HG03521 (cell line): ENCODE results near the gene RAB29.
"Not testable (repeated sequence)": the region's sequence is repeated elsewhere in the genome, so short reads cannot be mapped to it uniquely, and the experiment has no call there.

Experiments
- ATAC-seq: cut with Tn5 transposase; IDR thresholded peaks from one replicate; pipeline ENCODE4 v1.9.1; 2021; ENCODE audit warnings: mild to moderate bottlenecking, moderate library complexity; ENCODE audit not compliant: unreplicated experiment

RAB29 gene

DNA sequence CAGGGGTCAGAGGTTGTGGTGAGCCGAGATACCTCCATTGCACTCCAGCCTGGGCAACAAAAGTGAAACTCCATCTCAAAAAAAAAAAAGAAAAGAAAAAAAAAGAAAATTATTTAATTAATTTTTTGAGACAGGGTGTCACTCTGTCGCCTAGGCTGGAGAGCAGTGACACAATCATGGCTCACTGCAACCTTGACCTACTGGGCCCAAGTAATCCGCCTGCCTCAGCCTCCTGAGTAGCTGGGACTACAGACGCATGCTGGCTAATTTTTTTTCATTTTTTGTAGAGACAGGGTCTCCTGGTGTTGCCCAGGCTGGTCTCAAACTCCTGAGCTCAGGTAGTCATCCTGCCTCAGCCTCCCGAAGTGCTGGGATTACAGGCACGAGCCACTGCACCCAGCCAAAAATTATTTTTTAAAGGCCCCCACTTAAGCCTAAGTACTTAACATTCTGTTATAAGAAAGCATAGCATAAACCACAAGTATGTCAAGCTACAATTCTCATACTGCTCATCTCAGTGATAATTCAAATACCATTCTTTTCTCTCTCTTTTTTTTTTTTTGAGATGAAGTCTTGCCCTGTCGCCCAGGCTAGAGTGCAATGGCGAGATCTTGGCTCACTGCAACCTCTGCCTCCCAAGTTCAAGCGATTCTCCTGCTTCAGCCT, 45.2 kb downstream of the RAB29 start:
- ATAC-seq: no peak

DNA sequence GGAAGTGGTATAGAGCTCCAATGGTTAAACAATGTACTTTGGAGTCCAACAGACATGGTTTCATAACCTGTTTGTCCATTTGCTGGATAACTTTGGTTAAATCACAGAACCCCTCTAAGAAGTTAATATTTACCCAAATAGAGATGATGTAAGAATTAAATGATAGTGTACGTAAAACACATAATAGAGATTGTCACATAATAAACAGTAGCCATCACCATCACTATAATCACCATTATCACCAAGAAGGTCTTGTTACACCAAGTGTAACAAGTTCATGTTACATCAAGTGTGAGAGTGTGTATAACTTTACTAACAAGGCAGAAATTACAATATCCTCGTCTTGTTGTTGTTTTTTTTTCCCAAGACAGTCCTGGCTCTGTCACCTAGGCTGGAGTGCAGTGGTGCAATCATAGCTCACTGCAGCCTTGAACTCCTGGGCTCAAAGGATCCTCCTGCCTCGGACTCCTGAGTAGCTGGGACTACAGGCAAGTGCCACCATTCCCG, 48.6 kb downstream of the RAB29 start:
- ATAC-seq: no peak

DNA sequence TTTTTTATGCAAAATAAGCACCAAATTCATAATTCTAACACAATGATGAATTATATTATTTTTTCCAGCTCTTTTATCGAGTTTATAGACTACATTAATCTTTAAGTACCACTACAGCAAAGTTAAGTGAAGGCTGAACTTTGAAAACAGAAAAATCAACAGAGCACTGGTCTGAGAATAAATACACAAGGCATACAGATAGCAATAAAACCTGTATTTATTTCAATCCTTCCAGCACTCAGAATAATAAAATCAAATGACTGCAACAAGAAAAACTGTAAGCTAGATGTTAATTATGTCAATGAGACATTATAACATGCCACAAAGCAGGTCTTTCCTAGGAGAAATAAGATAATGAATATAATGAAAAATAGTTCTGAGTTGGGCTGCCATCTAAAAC, 49.8 kb downstream of the RAB29 start:
- no peak for ATAC-seq

DNA sequence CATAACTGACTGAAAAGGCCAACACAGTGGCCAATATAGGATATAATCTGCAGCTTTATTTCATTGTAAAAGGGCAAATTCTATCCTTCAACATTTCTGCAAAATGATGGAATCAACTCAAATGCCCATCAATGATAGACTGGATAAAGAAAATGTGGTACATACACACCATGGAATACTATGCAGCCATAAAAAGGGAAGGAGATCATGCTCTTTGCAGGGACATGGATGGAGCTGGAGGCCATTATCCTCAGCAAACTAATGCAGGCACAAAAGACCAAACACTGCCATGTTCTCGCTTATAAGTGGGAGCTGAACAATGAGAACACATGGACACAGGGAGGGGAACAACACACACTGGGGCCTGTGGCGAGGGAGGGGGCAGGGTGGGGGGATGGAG, 54.5 kb downstream of the RAB29 start:
- not testable (repeated sequence) for ATAC-seq

DNA sequence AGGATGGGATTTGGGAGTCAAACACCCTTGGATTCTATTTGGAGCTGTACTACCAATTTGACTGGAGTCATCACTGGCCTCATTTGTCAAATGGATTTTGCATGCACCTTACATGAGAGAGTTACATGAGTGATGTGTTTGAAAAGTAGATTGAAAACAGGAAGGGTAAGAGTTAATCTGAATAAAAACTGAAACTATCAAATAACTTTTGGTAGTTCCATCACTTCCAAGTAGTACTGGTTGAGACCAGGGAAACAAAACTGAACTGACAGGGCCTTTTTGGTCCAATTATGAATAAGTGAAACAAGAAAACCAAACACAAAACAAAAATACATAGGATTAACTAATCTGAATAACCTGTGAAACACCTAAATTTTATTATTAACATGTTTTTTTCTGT, 55.5 kb downstream of the RAB29 start:
- no peak for ATAC-seq

DNA sequence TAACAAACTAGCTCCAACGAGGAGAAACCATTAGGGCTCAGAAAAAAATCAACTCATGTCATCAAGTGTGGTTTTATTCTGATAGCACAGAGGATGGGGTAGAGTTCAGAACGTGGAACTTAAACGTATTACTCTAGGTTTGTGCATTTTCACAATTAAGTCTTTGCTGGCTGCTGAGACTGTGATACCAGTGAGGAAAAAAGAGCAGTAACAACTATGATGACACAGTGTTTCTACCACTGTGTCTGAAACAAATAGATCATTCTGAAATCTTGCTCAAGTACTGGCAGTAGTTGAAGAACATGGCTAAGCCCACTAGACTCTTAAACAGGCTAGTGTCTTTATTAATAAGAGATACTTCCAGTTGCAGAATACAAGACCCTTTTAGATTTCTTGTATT, 56.3 kb downstream of the RAB29 start:
- no peak for ATAC-seq
